Measurements from ENCODE around the gene IGSF6. TPM values are rescaled to one million over a fixed set of nuclear protein-coding genes. Genes with fewer than 3 reads are reported as not detected.

The IGSF6 gene
- total and polyA plus RNA-seq, 9 of the 15 experiments (the other 6 are each of a cell fraction or from before 2014, with no cell fraction given): 0.07 TPM; not detected in 8

GRCh38 chr16:21689107-21689506 lies 36.7 kb upstream of the IGSF6 start (continued):
- peak; percentile 56 for TF ChIP-seq ZNF316 (IDR thresholded peaks at IDR 0.05)
- TF ChIP-seq USF2 (CRISPR knock-in tag; IDR thresholded peaks at IDR 0.05): no peak
- TF ChIP-seq PHB2 (IDR thresholded peaks at IDR 0.05; ENCODE audit: low read depth): no peak
- no peak for TF ChIP-seq TAF1 (IDR thresholded peaks at IDR 0.05; ENCODE audit: control insufficient read depth, extremely low read depth, insufficient read depth, low read length, severe bottlenecking)
- TF ChIP-seq RFX7 (CRISPR knock-in tag; IDR thresholded peaks at IDR 0.05): no peak
- no peak for TF ChIP-seq BRD4 (IDR thresholded peaks at IDR 0.05)
- TF ChIP-seq C11orf30 (IDR thresholded peaks at IDR 0.05; ENCODE audit: low read depth): 0 out of 2 replicates have a peak, but pooled peaks have one; percentile 33
- no peak for TF ChIP-seq NEUROD1 (IDR thresholded peaks at IDR 0.05; ENCODE audit: borderline replicate concordance, low read depth, low read length, partially characterized antibody)
- TF ChIP-seq CREM (IDR thresholded peaks at IDR 0.05; ENCODE audit: low read depth): no peak
- 0 out of 2 replicates have a peak, but pooled peaks have one; percentile 15 for TF ChIP-seq MAFK (IDR thresholded peaks at IDR 0.05; ENCODE audit: low read length)
- TF ChIP-seq MAFF (IDR thresholded peaks at IDR 0.05; ENCODE audit: low read length): peak; percentile 19; the same call in 1 of the 2 replicates
- no peak for TF ChIP-seq MBD1 (CRISPR knock-in tag; IDR thresholded peaks at IDR 0.05)
- no peak for TF ChIP-seq ZBTB2 (IDR thresholded peaks at IDR 0.05)
- no peak for TF ChIP-seq SRF (CRISPR knock-in tag; IDR thresholded peaks at IDR 0.05)
- TF ChIP-seq TAF7 (tag; IDR thresholded peaks at IDR 0.05): no peak
- no peak for TF ChIP-seq ZKSCAN8 (CRISPR knock-in tag; IDR thresholded peaks at IDR 0.05)
- TF ChIP-seq ZNF239 (CRISPR knock-in tag; IDR thresholded peaks at IDR 0.05): no peak
- no peak for TF ChIP-seq JUND (IDR thresholded peaks at IDR 0.05; ENCODE audit: borderline replicate concordance, low read depth, low read length)
- TF ChIP-seq JUND (tag; IDR thresholded peaks at IDR 0.05; ENCODE audit: borderline replicate concordance, low read depth, low read length): no peak
- TF ChIP-seq MECOM (CRISPR knock-in tag; IDR thresholded peaks at IDR 0.05): no peak
- no peak for TF ChIP-seq ZNF165 (CRISPR knock-in tag; IDR thresholded peaks at IDR 0.05; ENCODE audit: borderline replicate concordance)
- TF ChIP-seq PRPF4 (IDR thresholded peaks at IDR 0.05; ENCODE audit: insufficient read depth, low read depth, low read length, poor library complexity, severe bottlenecking): no peak
